HG02763 (cell line): Measurements from ENCODE around the gene RPL6.
"Not testable (repeated sequence)": the region's sequence is repeated elsewhere in the genome, so short reads cannot be mapped to it uniquely, and the experiment has no call there.

ENCODE experiments used
- ATAC-seq: cut with Tn5 transposase; IDR thresholded peaks from one replicate; pipeline ENCODE4 v1.9.1; 2021; ENCODE audit warnings: mild to moderate bottlenecking, moderate library complexity; ENCODE audit not compliant: unreplicated experiment

RPL6 gene

DNA sequence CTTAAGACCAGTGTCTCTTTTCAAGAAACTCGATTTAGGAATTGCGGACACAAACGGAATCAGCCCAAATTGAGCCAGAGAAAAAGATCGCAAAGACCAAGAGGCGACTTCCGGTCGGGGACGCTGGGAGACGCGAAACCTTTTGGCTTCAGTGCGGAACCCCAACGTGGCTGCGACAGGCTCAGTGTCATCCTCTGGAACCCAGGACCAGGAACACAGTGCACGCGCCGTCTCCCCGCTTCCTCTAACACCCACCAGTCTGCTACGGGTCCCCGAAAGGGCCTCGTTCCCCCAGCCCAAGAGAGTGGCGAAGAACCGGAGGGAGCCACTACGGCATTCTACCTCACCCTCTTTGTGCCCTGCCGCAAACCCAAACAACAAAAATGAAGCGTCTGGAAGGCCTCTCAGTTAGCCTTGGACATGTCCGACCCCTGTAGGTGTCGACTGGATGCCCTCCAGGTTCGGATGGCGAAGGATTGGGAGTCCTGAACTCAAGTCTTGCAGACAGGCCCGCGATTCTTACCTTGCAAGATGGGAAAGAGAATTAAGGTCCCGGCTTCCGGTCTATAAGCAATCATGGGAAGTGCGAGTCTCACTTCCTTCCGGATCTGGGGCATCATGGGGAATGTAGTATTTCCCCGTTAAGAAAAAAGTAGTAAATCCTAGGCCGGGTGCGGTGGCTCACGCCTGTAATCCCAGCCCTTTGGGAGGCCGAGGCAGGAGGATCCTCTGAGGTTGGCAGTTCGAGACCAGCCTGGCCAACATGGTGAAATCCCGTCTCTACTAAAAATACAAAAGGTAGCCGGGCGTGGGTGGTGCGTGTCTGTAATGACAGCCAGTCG lies at the start of gene RPL6:
RPL6 (minus strand) TSS at position 542 of the 842 bp plus-strand sequence. CDS start 949 bp downstream, outside the sequence.
- peak; percentile 65 for ATAC-seq

DNA sequence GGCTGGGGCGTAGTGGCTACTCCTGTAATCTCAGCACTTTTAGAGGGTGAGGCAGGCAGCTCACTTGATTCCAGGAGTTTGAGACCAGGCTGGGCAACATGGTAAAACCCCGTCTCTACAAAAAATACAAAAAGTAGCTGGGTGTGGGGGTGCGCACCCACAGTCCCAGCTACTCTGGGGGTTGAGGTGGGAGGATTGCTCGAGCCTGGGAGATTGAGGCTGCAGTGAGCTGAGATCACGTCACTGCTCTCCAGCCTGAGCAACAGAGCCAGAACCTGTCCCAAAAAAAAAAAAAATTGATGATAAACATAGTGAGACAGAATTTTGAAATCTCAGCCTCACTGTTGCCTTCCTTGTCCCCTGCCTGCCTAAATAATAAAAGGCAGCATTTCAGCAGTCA lies 49.3 kb upstream of the RPL6 start:
- no peak for ATAC-seq

DNA sequence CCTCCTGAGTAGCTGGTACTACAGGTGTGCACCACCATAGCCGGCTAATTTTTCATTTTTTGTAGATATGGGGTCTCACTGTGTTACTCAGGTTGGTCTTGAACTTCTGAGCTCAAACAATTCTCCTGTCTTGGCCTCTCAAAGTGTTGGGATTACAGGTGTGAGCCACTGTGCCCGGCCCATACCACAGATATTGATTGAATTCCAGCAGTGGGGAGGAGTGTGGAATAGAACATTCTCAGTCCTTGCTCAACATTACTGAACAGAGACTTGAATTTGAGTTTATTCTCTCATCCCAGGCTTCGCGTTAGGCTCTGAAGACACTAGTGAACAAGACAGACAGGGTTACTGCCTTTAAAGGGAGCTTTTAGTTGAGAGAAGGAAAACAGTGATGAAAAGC lies 48.9 kb upstream of the RPL6 start:
- ATAC-seq: no peak

DNA sequence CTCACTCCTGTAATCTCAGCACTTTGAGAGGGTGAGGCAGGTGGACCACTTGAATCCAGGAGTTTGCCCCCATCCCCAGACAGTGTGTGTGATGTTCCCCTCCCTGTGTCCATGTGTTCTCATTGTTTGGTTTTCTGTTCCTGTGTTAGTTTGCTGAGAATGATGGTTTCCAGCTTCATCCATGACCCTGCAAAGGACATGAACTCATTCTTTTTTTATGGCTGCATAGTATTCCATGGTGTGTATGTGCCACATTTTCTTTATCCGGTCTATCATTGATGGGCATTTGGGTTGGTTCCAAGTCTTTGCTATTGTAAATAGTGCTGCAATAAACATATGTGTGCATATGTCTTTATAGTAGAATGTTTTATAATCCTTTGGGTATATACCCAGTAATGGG lies 47.7 kb upstream of the RPL6 start:
- not testable (repeated sequence) for ATAC-seq

DNA sequence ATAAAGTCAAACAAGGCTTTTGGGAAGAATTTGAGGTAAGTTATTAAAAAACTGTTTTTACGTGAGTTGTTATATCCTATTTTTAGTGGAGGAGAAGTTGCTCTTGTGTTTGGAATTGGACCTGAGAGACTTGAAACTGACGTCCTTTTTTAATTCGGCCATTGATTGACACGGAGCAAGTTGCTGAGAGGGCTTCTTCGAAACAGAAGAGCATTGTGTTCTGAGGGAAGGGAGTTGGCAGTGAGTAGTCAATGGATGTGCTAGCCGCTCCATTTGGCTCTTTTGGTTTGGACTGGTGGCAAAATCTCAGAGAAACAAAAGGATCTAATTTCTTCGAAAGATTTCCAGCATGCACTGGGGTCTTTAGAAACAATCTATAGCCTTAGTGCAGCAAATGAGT lies 46.6 kb upstream of the RPL6 start:
- no peak for ATAC-seq

DNA sequence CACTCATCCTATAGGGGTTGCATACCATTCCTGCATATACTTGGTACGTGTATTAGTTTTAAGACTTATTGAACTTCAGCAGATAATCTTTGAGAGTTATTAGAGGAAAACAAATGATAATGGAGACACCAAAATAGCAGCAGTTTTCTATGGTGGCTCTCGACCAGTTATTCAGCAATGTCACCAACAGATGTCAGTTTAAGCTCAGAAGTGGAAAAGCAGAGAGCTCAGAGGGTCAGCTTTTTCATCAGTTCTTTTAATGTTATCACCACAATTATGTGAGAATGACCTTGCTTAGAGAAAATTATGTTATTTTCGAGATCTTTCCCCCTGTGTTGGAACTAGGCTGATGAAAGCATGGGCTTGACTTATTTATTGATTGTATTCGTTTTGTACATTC lies 41.3 kb upstream of the RPL6 start:
- no peak for ATAC-seq

DNA sequence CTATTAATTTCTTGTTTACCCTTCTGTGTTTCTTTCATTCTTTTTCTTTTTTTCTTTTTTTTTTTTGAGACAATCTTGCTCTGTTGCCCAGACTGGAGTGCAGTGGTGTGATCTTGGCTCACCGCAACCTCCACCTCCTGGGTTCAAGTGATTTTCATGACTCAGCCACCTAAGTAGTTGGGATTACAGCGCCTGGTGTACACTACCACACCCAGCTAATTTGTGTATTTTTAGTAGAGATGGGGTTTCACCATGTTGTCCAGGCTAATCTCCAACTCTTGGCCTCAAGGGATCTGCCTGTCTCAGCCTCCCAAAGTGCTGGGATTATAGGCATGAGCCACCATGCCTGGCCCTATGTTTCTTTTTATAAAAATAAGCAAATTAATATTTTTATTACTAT lies 38.8 kb upstream of the RPL6 start:
- ATAC-seq: not testable (repeated sequence)

DNA sequence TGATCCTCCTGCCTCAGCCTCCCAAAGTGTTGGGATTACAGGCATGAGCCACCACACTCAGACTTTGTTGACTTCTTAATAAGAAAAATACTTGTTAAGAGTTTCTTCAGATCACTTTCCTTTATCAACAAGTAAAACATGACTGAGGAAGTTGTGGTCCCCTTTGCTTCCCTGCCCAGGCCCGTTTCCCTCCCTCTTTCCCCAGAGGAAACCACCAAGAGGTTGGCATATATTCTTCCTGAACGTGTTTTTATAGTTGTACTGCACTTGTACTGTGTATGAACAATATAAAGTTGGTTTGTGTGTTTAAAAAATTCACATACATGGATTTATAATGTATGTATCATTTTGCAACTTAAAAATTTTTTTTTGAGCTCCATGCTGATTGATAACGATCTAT lies 37.7 kb upstream of the RPL6 start:
- ATAC-seq: no peak

DNA sequence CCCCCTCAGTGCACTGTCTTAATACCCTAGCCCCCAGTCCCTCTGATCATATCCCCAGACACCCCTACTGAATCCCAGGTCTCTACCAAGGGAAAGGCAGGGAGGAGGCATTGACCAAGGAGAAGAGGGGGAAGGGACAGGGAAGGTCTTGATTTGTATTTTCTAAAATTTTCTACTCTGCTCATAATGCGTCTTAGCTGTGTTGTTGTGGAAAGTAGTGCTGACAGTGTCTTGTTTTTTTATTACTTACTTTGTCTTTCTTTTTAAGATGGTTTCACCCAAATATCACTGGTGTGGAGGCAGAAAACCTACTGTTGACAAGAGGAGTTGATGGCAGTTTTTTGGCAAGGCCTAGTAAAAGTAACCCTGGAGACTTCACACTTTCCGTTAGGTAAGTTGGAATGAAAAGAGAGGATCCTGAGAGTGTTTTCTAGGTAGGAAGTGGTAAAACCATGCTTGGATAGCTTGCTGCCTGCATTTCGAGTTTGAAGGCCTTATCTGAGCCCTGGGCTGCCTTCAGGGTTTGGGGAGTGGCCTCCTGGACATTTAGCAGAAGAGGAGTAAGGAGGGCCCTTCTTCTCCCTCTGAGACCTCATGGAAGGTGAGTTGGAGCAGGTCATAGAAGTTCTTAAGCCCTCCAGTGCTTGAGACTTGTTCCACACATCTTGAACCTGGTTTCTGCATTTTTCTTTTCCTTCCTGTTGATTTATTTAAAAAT lies 36.8 kb upstream of the RPL6 start:
- no peak for ATAC-seq

DNA sequence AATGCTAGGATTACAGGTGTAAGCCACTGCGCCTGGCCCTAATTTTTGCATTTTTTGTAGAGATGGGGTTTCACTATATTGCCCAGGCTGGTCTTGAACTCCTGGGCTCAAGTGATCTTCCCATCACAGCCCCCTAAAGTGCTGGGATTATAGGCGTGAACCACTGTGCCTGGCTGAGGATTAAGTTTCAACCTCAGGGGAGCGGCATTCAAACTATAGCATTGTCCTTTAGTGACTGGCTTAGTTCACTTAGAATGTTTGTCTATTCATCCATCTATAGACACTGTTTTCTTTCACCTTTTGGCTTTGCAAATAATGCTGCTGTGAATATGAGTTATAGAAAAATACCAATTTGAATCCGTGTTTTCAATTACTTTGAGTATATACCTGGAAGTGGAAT lies 34.5 kb upstream of the RPL6 start:
- ATAC-seq: no peak

DNA sequence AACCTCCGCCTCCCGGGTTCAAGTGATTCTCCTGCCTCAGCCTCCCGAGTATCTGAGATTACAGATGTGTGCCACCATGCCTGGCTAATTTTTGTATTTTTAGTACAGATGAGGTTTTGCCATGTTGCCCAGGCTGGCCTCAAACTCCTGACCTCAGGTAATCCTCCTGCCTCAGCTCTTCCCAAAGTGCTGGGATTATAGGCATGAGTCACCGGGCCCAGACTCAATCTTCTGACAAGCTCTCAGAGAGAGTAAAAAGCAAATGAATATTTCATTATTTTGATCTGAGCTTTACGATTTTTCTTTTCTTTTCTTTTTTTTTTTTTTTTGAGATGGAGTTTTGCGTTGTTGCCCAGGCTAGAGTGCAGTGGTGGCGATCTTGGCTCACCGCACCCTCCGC lies 31.2 kb upstream of the RPL6 start:
- not testable (repeated sequence) for ATAC-seq

DNA sequence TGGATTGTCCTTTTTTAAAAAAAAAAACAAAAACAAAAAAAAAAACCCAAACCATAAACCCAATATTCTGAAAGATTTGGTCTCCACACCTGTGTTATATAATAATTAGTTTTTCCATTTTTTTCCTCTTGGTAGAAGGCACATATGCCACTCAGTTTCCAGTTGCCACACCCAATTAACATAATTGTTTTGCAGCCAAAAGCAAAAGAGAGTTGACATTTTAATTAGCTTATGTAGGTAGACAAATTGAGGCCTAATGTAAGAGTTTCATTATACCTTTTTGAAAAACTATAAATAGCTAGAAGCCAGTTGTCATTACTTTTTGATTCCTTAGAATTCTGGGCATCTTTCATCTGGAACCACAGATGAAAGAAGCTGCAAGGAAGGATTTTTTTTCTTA lies 30.4 kb upstream of the RPL6 start:
- no peak for ATAC-seq

DNA sequence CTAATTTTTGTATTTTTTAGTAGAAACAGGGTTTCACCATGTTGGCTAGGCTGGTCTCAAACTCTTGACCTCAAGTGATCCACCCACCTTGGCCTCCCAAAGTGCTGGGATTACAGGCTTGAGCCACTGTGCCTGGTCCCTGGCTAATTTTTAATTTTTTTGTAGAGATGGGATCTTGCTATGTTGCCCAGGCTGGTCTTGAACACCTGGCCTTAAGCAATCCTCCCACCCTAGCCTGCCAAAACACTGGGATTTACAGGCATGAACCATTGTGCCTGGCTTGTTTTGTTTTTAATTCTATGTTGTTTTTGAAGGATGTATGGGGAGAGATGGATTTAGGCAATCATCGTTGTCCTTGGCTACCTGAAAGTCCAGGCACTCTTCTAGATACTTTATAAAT lies 29.2 kb upstream of the RPL6 start:
- ATAC-seq: not testable (repeated sequence)

DNA sequence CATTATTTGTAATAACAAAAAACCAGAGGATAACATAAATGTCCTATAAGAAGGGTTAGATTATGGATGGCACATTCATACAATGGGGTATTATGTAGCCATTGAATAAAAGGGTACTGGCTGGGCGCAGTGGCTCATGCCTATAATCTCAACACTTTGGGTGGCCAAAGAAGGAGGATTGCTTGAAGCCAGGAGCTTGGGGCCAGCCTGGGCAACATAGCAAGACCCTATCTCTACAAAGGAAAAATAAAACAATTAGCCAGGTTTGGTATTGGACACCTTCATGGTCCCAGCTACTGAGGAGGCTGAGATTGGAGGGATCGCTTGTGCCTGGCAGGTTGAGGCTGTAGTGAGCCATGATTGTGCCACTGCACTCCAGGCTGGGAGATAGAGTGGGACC lies 24.1 kb upstream of the RPL6 start:
- ATAC-seq: no peak

DNA sequence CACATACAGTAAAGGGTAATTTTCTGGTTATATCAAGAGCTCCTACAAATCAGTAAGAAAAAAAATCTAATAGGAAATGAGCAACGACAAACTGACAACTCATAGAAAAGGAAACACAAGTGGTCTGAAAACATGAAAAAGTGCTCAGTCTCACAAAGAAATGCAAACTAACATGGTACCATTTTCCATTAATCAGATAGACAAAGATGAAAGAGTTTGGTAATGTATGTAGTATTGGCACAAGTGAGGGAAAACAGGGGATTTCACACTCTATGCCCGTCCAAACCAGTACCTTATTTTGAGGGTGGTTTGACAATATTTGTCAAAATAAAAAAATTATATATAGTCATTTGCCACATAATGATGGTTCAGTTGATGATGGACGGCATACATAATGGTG lies 22.6 kb upstream of the RPL6 start:
- ATAC-seq: no peak

DNA sequence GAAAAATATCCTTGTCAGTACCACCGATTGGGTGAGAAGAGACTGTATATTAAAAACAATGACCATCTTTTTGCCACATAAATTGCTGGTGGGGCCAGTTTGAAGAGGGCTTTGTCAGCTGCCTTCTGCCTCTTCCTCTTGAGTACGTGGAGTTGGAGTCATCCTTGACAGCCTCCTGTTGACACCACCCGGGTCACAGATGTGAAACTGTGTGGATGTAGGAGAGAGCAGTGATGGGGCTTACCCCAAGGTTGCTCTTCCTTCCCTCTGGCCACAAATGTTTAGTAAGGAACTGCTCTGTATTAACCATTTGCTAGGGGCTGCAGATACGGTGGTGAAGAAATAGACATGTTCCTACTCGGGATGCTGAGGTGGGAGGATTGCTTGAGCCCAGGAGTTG lies 21.5 kb upstream of the RPL6 start:
- no peak for ATAC-seq

DNA sequence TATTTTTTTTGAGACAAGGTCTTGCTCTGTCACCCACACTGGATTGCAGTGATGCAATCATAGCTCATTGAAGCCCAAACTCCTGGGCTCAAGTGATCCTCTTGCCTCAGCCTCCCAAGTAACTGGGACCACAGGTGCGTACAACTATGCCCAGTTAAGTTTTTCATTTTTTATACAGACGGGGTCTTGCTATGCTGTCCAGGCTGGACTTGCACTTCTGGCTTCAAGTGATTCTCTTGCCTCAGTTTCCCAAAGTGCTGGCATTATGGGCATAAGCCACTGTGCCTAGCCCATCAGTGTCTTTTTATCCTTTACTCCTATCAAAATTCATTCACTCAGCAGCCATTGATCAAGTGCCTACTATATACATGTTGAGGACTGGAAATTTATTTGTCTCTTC lies 18.4 kb upstream of the RPL6 start:
- ATAC-seq: no peak

DNA sequence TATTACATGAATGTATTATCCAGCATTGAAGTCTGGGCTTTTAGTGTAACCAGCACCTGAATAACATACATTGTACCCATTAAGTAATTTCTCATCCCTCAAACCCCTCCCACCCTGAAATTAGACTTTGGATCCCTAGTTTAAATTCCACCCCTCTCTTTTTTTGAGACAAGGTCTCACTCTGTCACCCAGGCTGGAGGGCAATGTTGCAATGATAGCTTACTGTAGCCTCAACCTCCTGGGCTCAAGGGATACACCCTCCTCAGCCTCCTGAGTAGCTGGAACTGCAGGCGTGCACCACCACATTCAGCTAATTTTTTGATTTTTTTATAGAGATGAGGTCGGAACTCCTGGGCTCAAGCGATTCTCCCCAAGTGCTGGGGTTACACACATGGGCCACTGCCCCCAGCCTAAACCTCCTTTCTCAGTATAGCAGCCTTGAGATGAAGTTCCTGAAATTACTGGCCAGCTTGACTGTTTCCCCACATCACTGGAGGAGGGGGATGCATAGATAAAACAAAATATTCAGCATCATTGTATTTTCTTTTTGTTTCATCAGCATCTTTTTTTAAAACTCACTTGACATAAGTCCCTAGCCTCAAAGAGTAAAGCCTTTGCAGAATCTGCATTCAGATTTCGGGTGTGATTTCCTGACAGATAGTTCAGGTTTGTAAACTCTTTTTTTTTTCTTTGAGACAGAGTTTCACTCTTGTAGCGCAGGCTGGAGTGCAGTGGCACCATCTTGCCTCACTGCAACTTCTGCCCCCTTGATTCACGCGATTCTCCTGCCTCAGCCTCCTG lies 16.4 kb upstream of the RPL6 start:
- ATAC-seq: no peak

DNA sequence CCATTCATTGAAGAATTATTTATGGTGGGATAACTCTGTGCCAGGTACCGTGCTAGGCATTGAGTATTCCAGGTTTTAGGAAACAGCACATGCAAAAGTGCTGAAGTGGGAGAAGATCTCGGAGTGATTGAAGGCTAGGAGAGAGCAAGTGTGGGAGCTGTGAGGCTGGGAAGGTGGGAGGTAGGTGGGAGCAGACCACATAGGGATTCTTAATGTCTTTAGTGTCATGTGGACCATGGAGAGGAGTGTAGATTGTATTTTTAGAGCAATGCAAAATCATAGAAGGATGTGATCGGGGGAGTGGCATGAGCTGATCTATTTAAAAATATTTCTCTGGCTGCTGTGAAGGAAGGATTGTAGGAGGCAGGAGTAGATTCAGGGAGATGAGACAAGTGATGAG lies 14.7 kb upstream of the RPL6 start:
- ATAC-seq: no peak

DNA sequence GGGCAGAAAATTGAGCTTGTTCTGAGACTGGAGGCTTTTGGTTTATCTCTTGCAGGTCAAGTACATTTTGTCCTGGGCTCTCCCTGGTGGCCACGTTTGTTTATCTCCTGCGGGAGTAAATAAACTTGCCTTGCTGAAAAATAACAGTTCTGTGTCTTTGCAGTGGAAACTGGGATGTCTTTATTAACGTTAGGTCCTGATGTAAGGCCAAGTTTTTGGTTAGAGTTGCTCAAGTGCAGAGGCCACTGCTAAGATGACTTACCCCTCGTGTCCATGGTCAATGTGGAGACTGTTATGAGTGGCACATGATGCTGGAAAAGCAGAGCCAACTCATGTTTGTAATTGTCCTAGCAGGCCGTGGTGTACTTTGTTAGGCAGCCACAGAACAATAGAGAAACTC lies 13.1 kb upstream of the RPL6 start:
- ATAC-seq: no peak

DNA sequence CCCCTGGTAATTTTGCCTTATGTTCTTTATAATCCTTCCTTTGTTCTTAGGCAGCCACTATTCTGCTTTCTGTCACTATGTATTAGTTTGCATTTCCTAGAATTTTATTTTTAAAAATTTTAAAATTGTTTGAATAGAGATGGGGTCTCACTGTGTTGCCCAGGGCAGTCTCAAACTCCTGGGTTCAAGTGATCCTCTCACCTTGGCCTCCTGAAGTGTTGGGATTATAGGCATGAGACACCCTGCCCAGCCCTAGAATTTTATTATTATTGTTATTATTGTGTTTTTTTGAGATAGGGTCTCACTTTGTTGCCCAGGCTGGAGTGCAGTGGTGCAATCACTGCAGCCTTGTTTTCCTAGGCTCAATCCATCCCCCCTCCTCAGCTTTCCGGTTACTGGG lies 12.0 kb upstream of the RPL6 start:
- ATAC-seq: no peak

DNA sequence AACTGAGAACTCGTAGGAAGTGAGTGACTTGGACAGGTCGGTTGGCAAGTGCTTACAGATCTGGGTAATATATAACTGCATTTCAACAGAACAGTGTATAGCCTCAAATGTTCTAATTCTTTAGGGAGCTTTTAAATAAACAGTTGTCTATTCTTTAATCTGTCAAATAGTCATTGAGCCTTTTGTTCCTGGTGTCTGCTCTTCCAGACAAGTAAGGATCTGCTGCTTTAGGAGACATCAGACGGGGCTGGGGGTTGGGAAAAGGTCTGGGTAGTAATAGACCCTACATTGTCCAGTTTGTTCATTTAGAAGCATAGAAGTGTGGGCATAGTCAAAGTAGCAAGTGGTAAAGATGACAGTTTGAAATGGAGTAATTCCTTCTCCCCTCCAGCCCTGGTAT lies 11.3 kb upstream of the RPL6 start:
- no peak for ATAC-seq
